ENCODE measurements around the gene CTNND2.
"Not testable (repeated sequence)": the region's sequence is repeated elsewhere in the genome, so short reads cannot be mapped to it uniquely, and the experiment has no call there.

CTNND2 gene

GRCh38 chr5:11642438-11642837 lies 261.8 kb downstream of the CTNND2 start:
- no peaks in the 10 kb centered on the region for H3K9me3 ChIP-seq (ENCODE audit: control insufficient read depth, insufficient read depth, low read length)
- no peak overlapping the region for H3K4me3 ChIP-seq (ENCODE audit: low read length)
- DNase-seq (ENCODE audit: low read depth, low spot score), result no peak
- H3K27me3 ChIP-seq (ENCODE audit: control insufficient read depth, insufficient read depth, low read length), result no peaks in the 10 kb centered on the region
- WGBS (ENCODE audit: insufficient coverage, insufficient read length), result no CpG with 5 or more reads among the region's 3 CpGs
- H3K4me1 ChIP-seq (ENCODE audit: control insufficient read depth, insufficient read depth, low read length), result no peaks in the 10 kb centered on the region
- H3K27ac ChIP-seq (ENCODE audit: low read length), result no peak overlapping the region
- no peaks in the 10 kb centered on the region for H3K36me3 ChIP-seq (ENCODE audit: control insufficient read depth, insufficient read depth, low read length)

GRCh38 chr5:11640158-11640873 lies 263.9 kb downstream of the CTNND2 start:
- WGBS (ENCODE audit: insufficient coverage, insufficient read length), result no CpG with 5 or more reads among the region's 4 CpGs
- Histone ChIP-seq H3K4me3 (ENCODE audit: low read length) (no peak overlapping the region), H3K27ac (ENCODE audit: low read length) (no peak overlapping the region), H3K36me3 (ENCODE audit: control insufficient read depth, insufficient read depth, low read length) (no peaks in the 10 kb centered on the region), H3K4me1 (ENCODE audit: control insufficient read depth, insufficient read depth, low read length) (no peaks in the 10 kb centered on the region), H3K27me3 (ENCODE audit: control insufficient read depth, insufficient read depth, low read length) (no peaks in the 10 kb centered on the region), H3K9me3 (ENCODE audit: control insufficient read depth, insufficient read depth, low read length) (no peaks in the 10 kb centered on the region)
- DNase-seq (ENCODE audit: low read depth, low spot score), result no peak

GRCh38 chr5:11622785-11623184 lies 281.5 kb downstream of the CTNND2 start:
- H3K27me3 ChIP-seq (ENCODE audit: control insufficient read depth, insufficient read depth, low read length), result no peaks in the 10 kb centered on the region
- H3K9me3 ChIP-seq (ENCODE audit: control insufficient read depth, insufficient read depth, low read length), result no peaks in the 10 kb centered on the region
- H3K36me3 ChIP-seq (ENCODE audit: control insufficient read depth, insufficient read depth, low read length), result no peaks in the 10 kb centered on the region
- no peak for DNase-seq (ENCODE audit: low read depth, low spot score)
- H3K27ac ChIP-seq (ENCODE audit: low read length), result no peak overlapping the region
- no CpG with 5 or more reads among the region's 4 CpGs for WGBS (ENCODE audit: insufficient coverage, insufficient read length)
- H3K4me1 ChIP-seq (ENCODE audit: control insufficient read depth, insufficient read depth, low read length), result no peaks in the 10 kb centered on the region
- H3K4me3 ChIP-seq (ENCODE audit: low read length), result no peak overlapping the region

DNA sequence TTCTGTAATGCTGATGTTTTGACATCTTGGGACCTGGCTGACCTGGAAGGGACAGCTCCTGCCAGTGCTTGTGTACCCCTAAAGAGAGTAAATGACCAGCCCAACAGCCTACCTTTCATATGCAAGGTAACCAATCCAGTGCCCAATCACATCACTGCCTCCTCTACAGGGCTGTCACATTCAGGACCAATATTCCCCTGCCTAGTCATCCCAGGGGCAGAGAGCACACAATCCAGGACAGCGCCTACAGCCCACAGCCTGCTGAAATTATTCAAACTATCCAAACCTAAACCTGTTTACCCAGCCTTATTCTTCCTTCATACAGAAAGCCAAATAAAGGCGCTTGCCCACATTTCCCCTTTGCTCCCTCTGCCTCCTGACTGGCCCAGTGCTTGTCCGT lies 284.1 kb downstream of the CTNND2 start:
- no CpG with 5 or more reads among the region's 3 CpGs for WGBS (ENCODE audit: insufficient coverage, insufficient read length)
- H3K4me3 ChIP-seq (ENCODE audit: low read length), result no peak overlapping the region
- no peak overlapping the region for H3K27ac ChIP-seq (ENCODE audit: low read length)
- no peaks in the 10 kb centered on the region for H3K9me3 ChIP-seq (ENCODE audit: control insufficient read depth, insufficient read depth, low read length)
- H3K36me3 ChIP-seq (ENCODE audit: control insufficient read depth, insufficient read depth, low read length), result no peaks in the 10 kb centered on the region
- no peaks in the 10 kb centered on the region for H3K4me1 ChIP-seq (ENCODE audit: control insufficient read depth, insufficient read depth, low read length)
- no peaks in the 10 kb centered on the region for H3K27me3 ChIP-seq (ENCODE audit: control insufficient read depth, insufficient read depth, low read length)
- DNase-seq (ENCODE audit: low read depth, low spot score), result no peak

- no peak for DNase-seq (ENCODE audit: low read depth, low spot score)
- H3K27ac ChIP-seq (ENCODE audit: low read length), result no peak overlapping the region
- no peaks in the 10 kb centered on the region for H3K36me3 ChIP-seq (ENCODE audit: control insufficient read depth, insufficient read depth, low read length)
- H3K27me3 ChIP-seq (ENCODE audit: control insufficient read depth, insufficient read depth, low read length), result no peaks in the 10 kb centered on the region
- H3K4me1 ChIP-seq (ENCODE audit: control insufficient read depth, insufficient read depth, low read length), result no peaks in the 10 kb centered on the region
- H3K4me3 ChIP-seq (ENCODE audit: low read length), result no peak overlapping the region
- H3K9me3 ChIP-seq (ENCODE audit: control insufficient read depth, insufficient read depth, low read length), result no peaks in the 10 kb centered on the region
- no CpG with 5 or more reads among the region's 1 CpG for whole genome bisulfite sequencing (ENCODE audit: insufficient coverage, insufficient read length)
Observed at GRCh38 chr5:11619339-11620024, 284.8 kb downstream of the CTNND2 start.

DNA sequence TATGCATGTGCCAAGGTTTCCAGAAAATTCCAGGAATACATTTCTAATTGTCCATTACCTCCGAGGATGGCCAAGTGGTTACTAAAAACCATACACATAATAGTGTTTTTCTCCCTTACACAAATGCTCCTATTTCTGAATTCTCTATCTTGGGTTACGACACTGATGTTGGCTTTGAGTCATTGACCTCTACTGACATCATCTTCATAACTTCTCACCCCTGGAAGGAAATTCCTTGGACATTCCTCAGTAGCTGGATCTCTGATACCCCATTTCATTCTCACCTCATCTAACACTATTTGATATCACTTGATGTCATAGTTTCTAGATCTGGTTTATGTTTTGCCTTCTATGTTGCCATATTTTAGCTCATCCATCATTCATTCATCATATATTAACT lies 287.2 kb downstream of the CTNND2 start:
- H3K36me3 ChIP-seq (ENCODE audit: control insufficient read depth, insufficient read depth, low read length), result no peaks in the 10 kb centered on the region
- H3K4me3 ChIP-seq (ENCODE audit: low read length), result no peak overlapping the region
- WGBS (ENCODE audit: insufficient coverage, insufficient read length), result no CpG with 5 or more reads among the region's 2 CpGs
- DNase-seq (ENCODE audit: low read depth, low spot score), result no peak
- H3K27me3 ChIP-seq (ENCODE audit: control insufficient read depth, insufficient read depth, low read length), result no peaks in the 10 kb centered on the region
- H3K4me1 ChIP-seq (ENCODE audit: control insufficient read depth, insufficient read depth, low read length), result no peaks in the 10 kb centered on the region
- H3K27ac ChIP-seq (ENCODE audit: low read length), result no peak overlapping the region
- H3K9me3 ChIP-seq (ENCODE audit: control insufficient read depth, insufficient read depth, low read length), result no peaks in the 10 kb centered on the region

- not testable (repeated sequence) for DNase-seq (ENCODE audit: low read depth, low spot score); H3K9me3 ChIP-seq (ENCODE audit: control insufficient read depth, insufficient read depth, low read length); H3K27ac ChIP-seq (ENCODE audit: low read length); H3K27me3 ChIP-seq (ENCODE audit: control insufficient read depth, insufficient read depth, low read length); H3K4me3 ChIP-seq (ENCODE audit: low read length); H3K36me3 ChIP-seq (ENCODE audit: control insufficient read depth, insufficient read depth, low read length); H3K4me1 ChIP-seq (ENCODE audit: control insufficient read depth, insufficient read depth, low read length)
- no CpG with 5 or more reads among the region's 7 CpGs for WGBS (ENCODE audit: insufficient coverage, insufficient read length)
Observed at GRCh38 chr5:11616624-11617023, 287.6 kb downstream of the CTNND2 start.

DNA sequence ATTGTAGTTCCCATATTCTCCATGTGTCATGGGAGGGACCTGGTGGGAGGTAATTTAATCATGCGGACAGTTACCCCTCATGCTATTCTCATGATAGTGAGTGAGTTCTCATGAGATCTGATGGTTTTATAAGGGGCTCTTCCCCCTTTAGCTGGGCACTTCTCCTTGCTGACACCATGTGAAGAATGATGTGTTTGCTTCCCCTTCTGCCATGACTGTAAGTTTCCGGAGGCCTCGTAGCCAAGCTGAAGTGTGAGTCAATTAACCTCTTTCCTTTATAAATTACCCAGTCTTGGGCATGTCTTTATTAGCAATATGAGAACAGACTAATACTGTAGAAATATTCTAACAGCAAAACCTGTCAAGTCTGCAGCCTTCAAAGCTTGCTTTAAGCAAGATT lies 293.2 kb downstream of the CTNND2 start:
- Histone ChIP-seq H3K4me3 (ENCODE audit: low read length) (no peak overlapping the region), H3K9me3 (ENCODE audit: control insufficient read depth, insufficient read depth, low read length) (no peaks in the 10 kb centered on the region), H3K27ac (ENCODE audit: low read length) (no peak overlapping the region), H3K4me1 (ENCODE audit: control insufficient read depth, insufficient read depth, low read length) (no peaks in the 10 kb centered on the region; the same call in 1 of the 2 replicates), H3K36me3 (ENCODE audit: control insufficient read depth, insufficient read depth, low read length) (no peaks in the 10 kb centered on the region), H3K27me3 (ENCODE audit: control insufficient read depth, insufficient read depth, low read length) (no peaks in the 10 kb centered on the region)
- WGBS (ENCODE audit: insufficient coverage, insufficient read length), result no CpG with 5 or more reads among the region's 3 CpGs
- DNase-seq (ENCODE audit: low read depth, low spot score), result no peak

- DNase-seq (ENCODE audit: low read depth, low spot score), result no peak
- no CpG with 5 or more reads among the region's 5 CpGs for WGBS (ENCODE audit: insufficient coverage, insufficient read length)
- no peaks in the 10 kb centered on the region; the same call in 1 of the 2 replicates for H3K4me1 ChIP-seq (ENCODE audit: control insufficient read depth, insufficient read depth, low read length)
- no peak overlapping the region for H3K4me3 ChIP-seq (ENCODE audit: low read length)
- H3K9me3 ChIP-seq (ENCODE audit: control insufficient read depth, insufficient read depth, low read length), result no peaks in the 10 kb centered on the region
- H3K27ac ChIP-seq (ENCODE audit: low read length), result no peak overlapping the region
- H3K27me3 ChIP-seq (ENCODE audit: control insufficient read depth, insufficient read depth, low read length), result no peaks in the 10 kb centered on the region
- no peaks in the 10 kb centered on the region for H3K36me3 ChIP-seq (ENCODE audit: control insufficient read depth, insufficient read depth, low read length)
Observed at GRCh38 chr5:11609570-11610303, 294.5 kb downstream of the CTNND2 start.

DNA sequence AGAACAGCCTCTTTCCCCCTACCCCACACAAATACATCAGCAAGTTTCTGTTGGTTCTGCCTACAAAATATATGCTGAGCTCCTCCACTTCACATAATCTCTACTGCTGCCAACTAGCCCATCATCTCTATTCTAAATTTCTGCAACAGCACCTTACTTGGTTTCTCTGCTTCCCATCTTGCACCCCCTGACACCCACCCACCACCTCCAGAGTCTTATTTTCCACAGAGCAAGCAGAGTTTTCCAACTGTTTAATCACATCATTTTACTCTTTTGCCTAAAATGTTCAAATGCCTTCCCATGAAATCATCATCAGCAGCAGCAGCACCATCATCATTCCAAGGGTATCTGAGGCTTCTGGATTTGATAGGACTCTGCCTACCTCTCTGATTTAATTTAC lies 295.7 kb downstream of the CTNND2 start:
- Histone ChIP-seq H3K36me3 (ENCODE audit: control insufficient read depth, insufficient read depth, low read length) (no peaks in the 10 kb centered on the region), H3K27me3 (ENCODE audit: control insufficient read depth, insufficient read depth, low read length) (no peaks in the 10 kb centered on the region), H3K4me1 (ENCODE audit: control insufficient read depth, insufficient read depth, low read length) (no peaks in the 10 kb centered on the region; the same call in 1 of the 2 replicates), H3K4me3 (ENCODE audit: low read length) (no peak overlapping the region), H3K27ac (ENCODE audit: low read length) (no peak overlapping the region), H3K9me3 (ENCODE audit: control insufficient read depth, insufficient read depth, low read length) (no peaks in the 10 kb centered on the region)
- DNase-seq (ENCODE audit: low read depth, low spot score), result no peak
